ENCODE data around the gene MTHFD1.

DNA sequence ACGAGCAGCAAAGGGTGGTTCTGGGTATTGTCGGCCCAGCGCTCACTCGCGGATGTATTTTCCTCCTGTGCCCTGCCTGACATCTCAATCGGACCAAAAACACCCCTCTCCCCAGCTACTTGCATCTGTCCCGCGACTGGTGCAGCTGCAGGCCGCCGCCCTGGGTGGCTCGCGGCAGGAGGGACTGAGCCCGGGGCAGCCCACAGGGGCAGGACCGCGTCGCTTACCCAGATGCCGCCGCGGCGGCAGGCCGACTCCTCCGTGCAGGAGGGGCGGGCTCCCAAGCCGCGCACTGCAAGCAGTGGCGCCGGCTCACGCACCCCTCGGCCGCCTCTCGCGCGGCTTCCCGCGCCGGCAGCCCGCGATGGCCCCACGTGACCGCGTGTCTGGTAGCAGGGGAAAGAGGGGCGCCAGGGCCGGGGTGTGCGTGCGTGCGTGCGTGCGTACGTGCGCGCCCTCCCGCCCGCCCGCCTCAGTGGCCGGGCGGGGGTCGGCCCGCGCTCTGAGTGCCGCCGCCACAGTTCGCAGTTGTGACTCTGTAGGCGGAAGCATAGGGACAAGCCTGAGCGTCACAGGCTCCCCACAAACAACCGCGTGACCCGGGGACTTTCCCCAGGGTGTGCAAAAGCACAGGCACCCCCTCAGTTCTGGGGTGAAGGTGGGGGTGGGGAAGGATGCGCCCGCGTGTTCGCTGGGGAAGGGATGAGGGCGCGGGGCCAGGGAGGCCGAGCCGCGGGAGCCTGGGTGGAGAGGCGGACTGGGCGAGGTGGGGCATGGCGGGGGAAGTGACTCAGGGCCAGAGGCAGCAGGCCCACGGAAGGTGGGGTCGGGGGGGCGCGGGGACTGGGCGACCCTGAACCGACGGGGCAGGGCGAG is 115.5 kb downstream of the MTHFD1 start, which contains the start of gene ZBTB25:
- TF ChIP-seq, protein P1, sequence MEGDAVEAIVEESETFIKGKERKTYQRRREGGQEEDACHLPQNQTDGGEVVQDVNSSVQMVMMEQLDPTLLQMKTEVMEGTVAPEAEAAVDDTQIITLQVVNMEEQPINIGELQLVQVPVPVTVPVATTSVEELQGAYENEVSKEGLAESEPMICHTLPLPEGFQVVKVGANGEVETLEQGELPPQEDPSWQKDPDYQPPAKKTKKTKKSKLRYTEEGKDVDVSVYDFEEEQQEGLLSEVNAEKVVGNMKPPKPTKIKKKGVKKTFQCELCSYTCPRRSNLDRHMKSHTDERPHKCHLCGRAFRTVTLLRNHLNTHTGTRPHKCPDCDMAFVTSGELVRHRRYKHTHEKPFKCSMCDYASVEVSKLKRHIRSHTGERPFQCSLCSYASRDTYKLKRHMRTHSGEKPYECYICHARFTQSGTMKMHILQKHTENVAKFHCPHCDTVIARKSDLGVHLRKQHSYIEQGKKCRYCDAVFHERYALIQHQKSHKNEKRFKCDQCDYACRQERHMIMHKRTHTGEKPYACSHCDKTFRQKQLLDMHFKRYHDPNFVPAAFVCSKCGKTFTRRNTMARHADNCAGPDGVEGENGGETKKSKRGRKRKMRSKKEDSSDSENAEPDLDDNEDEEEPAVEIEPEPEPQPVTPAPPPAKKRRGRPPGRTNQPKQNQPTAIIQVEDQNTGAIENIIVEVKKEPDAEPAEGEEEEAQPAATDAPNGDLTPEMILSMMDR (optimal IDR thresholded peaks at IDR 0.05 in 1 of 3, IDR thresholded peaks at IDR 0.05 in 1 of 3, conservative IDR thresholded peaks at IDR 0.05 in 1 of 3; ENCODE audit: extremely low read depth in 1 of 3, insufficient read depth in 2 of 3, low read length in 3 of 3): no peak
- no peak for TF ChIP-seq EZH2 (IDR thresholded peaks at IDR 0.05; ENCODE audit: low read length)
